ENCODE measurements around the gene ENO3.

The ENO3 gene

DNA sequence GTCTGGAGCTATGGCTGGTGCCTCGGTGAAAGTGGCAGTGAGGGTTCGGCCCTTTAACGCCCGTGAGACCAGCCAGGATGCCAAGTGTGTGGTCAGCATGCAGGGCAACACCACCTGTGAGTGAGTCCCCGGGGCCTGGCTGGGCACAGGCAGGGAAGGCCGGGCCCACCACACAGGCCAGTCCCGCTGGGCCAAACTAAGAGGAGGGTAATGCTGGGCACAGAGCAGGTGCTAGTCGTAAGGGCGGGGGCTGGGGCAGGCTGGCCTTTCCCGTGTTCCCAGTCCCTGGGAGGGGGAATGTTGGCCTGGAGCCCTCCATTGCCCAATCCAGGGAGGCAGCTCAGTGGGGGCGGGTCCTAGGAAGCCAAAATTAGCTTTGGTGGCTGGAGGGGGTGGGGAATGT, 49.3 kb downstream of the ENO3 start:
- Histone ChIP-seq H3K36me3 (ENCODE audit: control insufficient read depth, low read length) (peaks cover 37% of the 10 kb centered on the region), H3F3A (ENCODE audit: control insufficient read depth, insufficient read depth) (no peaks in the 10 kb centered on the region), H4K20me1 (ENCODE audit: control insufficient read depth, insufficient read depth, low read depth, low read length) (no peaks in the 10 kb centered on the region), H3K27ac (ENCODE audit: low read depth, low read length) (no peak overlapping the region), H3K9me3 (ENCODE audit: control insufficient read depth, insufficient read depth, low read length) (no peaks in the 10 kb centered on the region), H3K79me2 (ENCODE audit: control insufficient read depth, low read length) (peaks cover 12% of the 10 kb centered on the region), H3K27me3 (ENCODE audit: control insufficient read depth, low read length) (no peaks in the 10 kb centered on the region), H3K4me3 (ENCODE audit: low read length) (no peak overlapping the region), H3K4me2 (ENCODE audit: low read length) (no peak overlapping the region), H3K4me1 (ENCODE audit: control insufficient read depth, low read length) (peaks cover 21% of the 10 kb centered on the region), H3K9me2 (replicated peaks; ENCODE audit: control insufficient read depth, low read length) (no peaks in the 10 kb centered on the region)
- TF ChIP-seq, protein P1, sequence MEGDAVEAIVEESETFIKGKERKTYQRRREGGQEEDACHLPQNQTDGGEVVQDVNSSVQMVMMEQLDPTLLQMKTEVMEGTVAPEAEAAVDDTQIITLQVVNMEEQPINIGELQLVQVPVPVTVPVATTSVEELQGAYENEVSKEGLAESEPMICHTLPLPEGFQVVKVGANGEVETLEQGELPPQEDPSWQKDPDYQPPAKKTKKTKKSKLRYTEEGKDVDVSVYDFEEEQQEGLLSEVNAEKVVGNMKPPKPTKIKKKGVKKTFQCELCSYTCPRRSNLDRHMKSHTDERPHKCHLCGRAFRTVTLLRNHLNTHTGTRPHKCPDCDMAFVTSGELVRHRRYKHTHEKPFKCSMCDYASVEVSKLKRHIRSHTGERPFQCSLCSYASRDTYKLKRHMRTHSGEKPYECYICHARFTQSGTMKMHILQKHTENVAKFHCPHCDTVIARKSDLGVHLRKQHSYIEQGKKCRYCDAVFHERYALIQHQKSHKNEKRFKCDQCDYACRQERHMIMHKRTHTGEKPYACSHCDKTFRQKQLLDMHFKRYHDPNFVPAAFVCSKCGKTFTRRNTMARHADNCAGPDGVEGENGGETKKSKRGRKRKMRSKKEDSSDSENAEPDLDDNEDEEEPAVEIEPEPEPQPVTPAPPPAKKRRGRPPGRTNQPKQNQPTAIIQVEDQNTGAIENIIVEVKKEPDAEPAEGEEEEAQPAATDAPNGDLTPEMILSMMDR (IDR thresholded peaks at IDR 0.05; ENCODE audit: low read depth, low read length, poor library complexity, severe bottlenecking) = no peak
- TF ChIP-seq EZH2phosphoT487 (IDR thresholded peaks at IDR 0.05; ENCODE audit: borderline replicate concordance, low read length) = no peak

DNA sequence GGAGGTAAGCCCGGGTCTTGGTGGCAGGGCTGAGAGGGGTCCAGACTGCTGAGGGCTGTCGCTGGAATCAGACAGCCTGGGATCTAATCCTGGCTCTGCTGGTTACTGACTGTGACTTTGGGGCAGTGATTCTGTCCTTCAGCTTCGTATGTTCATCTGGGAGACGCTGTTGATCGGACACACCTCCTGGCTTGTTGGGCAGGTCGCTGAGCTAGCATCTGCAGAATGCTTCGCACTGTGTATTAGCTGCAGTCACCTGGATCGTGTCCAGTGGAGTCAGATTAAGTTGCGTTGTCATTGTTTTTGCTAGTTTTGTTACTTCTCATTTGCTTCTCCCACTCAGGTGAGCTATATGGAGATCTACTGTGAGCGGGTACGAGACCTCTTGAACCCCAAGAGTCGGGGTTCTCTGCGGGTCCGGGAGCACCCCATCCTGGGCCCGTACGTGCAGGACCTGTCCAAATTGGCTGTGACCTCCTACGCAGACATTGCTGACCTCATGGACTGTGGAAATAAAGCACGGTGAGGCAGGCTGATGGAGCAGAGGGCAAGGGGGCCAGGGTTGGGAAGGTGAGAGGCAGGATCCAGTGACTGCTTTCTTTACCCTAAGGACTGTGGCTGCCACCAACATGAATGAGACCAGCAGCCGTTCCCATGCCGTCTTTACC, 51.3 kb downstream of the ENO3 start:
- Histone ChIP-seq H3K27me3 (ENCODE audit: control insufficient read depth, low read length) (no peaks in the 10 kb centered on the region), H3K4me2 (ENCODE audit: low read length) (no peak overlapping the region), H3K36me3 (ENCODE audit: control insufficient read depth, low read length) (peaks cover 44% of the 10 kb centered on the region), H3K79me2 (ENCODE audit: control insufficient read depth, low read length) (peaks cover 12% of the 10 kb centered on the region), H4K20me1 (ENCODE audit: control insufficient read depth, insufficient read depth, low read depth, low read length) (no peaks in the 10 kb centered on the region), H3K9me2 (replicated peaks; ENCODE audit: control insufficient read depth, low read length) (no peaks in the 10 kb centered on the region), H3K4me3 (ENCODE audit: low read length) (no peak overlapping the region), H3K4me1 (ENCODE audit: control insufficient read depth, low read length) (peaks cover 15% of the 10 kb centered on the region), H3K27ac (ENCODE audit: low read depth, low read length) (no peak overlapping the region), H3K9me3 (ENCODE audit: control insufficient read depth, insufficient read depth, low read length) (no peaks in the 10 kb centered on the region), H3F3A (ENCODE audit: control insufficient read depth, insufficient read depth) (no peaks in the 10 kb centered on the region)
- TF ChIP-seq, protein P1 (IDR thresholded peaks at IDR 0.05; ENCODE audit: low read depth, low read length, poor library complexity, severe bottlenecking) = no peak
- no peak for TF ChIP-seq EZH2phosphoT487 (IDR thresholded peaks at IDR 0.05; ENCODE audit: borderline replicate concordance, low read length)

DNA sequence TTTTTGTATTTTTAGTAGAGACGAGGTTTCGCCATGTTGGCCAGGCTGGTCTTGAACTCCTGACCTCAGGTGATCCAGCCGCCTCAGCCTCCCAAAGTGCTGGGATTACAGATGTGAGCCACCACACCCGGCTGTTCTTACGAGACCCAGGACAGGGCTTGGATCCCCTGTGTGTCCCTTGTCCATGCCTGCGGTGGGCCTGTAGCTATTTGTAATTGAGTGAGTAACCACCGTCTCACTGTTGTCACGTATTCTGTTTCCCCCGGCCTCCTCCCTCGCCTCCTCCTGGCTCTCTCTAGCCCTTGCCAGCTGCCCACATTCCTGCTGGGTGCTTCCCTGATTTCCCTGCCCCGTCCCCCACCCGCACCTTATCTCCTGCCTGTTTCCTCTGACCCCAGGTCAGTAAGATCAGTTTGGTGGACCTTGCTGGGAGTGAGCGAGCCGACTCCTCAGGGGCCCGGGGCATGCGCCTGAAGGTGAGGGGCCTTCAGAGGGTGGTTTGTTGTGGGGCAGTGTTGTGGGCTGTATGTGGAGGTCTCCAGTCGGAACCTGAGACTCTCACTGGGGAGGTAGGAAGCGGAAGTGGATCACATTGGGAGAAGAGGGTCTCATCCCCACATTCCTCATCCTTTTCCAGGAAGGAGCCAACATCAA, 52.4 kb downstream of the ENO3 start:
- Histone ChIP-seq H3K9me3 (ENCODE audit: control insufficient read depth, insufficient read depth, low read length) (no peaks in the 10 kb centered on the region), H3K27ac (ENCODE audit: low read depth, low read length) (no peak overlapping the region), H3K27me3 (ENCODE audit: control insufficient read depth, low read length) (no peaks in the 10 kb centered on the region), H3K4me1 (ENCODE audit: control insufficient read depth, low read length) (peaks cover 14% of the 10 kb centered on the region), H3K9me2 (replicated peaks; ENCODE audit: control insufficient read depth, low read length) (no peaks in the 10 kb centered on the region), H3K79me2 (ENCODE audit: control insufficient read depth, low read length) (peaks cover 7% of the 10 kb centered on the region), H3K4me2 (ENCODE audit: low read length) (no peak overlapping the region), H4K20me1 (ENCODE audit: control insufficient read depth, insufficient read depth, low read depth, low read length) (no peaks in the 10 kb centered on the region), H3K36me3 (ENCODE audit: control insufficient read depth, low read length) (peaks cover 49% of the 10 kb centered on the region), H3F3A (ENCODE audit: control insufficient read depth, insufficient read depth) (no peaks in the 10 kb centered on the region), H3K4me3 (ENCODE audit: low read length) (no peak overlapping the region)
- TF ChIP-seq EZH2phosphoT487 (IDR thresholded peaks at IDR 0.05; ENCODE audit: borderline replicate concordance, low read length) = no peak
- TF ChIP-seq, protein P1 (IDR thresholded peaks at IDR 0.05; ENCODE audit: low read depth, low read length, poor library complexity, severe bottlenecking) = no peak
